ENCODE data around the gene BRD3OS. TPM values are rescaled to one million over a fixed set of nuclear protein-coding genes. Genes with fewer than 3 reads are reported as not detected.

Gene BRD3OS
- total and polyA plus RNA-seq, 2 donors (not counting 1 experiment from before 2014, with no cell fraction given): 12.4 to 19.4 TPM

DNA sequence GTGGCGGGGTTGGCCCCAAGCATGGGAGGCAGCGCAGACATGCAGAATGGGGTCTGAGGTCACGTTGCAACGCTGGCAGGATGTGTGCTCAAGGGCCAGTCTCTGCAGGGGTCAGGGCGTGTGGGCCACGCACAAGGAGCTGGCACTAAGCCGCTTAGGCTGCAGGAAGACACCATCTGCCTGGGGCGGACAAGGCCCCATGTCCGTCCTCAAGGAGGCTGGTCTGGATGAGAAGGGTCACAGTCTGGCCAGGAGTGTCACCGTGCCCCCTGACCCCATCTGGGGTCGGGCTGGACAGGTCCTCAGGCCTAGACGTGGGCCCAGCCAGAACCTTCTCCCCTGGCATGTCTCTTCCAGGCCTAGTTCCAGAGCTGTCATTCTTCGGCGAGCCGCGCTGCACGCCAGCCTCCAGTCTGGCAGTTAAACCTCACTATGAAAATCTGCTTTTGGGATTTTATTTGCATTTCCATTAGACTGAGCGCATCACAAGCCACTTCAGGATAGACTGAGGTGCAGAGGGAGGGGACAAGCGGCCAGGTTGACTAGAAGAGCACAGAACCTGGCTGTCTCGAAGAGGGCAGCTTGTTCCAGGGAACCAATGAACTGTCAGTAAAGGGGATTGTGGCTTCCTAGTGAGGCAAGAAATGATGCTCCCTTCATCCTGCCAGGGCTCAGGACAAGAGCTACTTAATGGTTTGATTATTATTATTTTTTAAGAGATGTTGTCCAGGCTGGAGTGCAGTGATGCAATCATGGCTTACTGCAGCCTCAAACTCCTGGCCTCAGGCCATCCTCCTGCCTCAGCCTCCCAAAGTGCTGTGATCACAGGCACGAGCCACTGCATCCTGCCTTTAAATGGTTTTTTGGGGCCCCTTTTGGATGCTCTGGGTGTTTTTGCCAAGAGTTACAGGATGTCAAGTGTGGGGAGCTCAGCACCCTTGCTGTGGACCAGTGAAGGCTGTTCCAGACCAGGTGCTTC lies 4.3 kb downstream of the BRD3OS start:
- Histone ChIP-seq H3K27me3 (ENCODE audit: control insufficient read depth, insufficient read depth, low read length) (no peaks in the 10 kb centered on the region), H3K79me2 (ENCODE audit: control insufficient read depth, insufficient read depth, low read length) (no peaks in the 10 kb centered on the region), H4K20me1 (ENCODE audit: control insufficient read depth, extremely low read depth, insufficient read depth, low read length) (no peaks in the 10 kb centered on the region), H3K4me3 (replicated peaks in 1 of 4; ENCODE audit: control extremely low read depth in 1 of 4, insufficient read depth in 1 of 4, low read depth in 3 of 4, low read length in 4 of 4) (no peak overlapping the region), H3K4me2 (ENCODE audit: extremely low read depth, insufficient read depth, low read length) (no peak overlapping the region), H3K9me3 (ENCODE audit: control insufficient read depth, insufficient read depth, low read depth, low read length) (no peaks in the 10 kb centered on the region), H3K36me3 (ENCODE audit: control insufficient read depth, insufficient read depth, low read length) (peaks cover 18% of the 10 kb centered on the region), H2AFZ (ENCODE audit: low read length) (no peak overlapping the region), H3K4me1 (ENCODE audit: control insufficient read depth, extremely low read depth, insufficient read depth, low read length) (no peaks in the 10 kb centered on the region), H3K27ac (ENCODE audit: insufficient read depth, low read length) (no peak overlapping the region), H3K9ac (ENCODE audit: insufficient read depth, low read length) (no peak overlapping the region)
- DNase-seq (ENCODE audit: low read depth in 2 of 2): no peak
- TF ChIP-seq, protein P1, sequence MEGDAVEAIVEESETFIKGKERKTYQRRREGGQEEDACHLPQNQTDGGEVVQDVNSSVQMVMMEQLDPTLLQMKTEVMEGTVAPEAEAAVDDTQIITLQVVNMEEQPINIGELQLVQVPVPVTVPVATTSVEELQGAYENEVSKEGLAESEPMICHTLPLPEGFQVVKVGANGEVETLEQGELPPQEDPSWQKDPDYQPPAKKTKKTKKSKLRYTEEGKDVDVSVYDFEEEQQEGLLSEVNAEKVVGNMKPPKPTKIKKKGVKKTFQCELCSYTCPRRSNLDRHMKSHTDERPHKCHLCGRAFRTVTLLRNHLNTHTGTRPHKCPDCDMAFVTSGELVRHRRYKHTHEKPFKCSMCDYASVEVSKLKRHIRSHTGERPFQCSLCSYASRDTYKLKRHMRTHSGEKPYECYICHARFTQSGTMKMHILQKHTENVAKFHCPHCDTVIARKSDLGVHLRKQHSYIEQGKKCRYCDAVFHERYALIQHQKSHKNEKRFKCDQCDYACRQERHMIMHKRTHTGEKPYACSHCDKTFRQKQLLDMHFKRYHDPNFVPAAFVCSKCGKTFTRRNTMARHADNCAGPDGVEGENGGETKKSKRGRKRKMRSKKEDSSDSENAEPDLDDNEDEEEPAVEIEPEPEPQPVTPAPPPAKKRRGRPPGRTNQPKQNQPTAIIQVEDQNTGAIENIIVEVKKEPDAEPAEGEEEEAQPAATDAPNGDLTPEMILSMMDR (conservative IDR thresholded peaks at IDR 0.05 in 1 of 2, IDR thresholded peaks at IDR 0.05 in 1 of 2; ENCODE audit: low read depth in 1 of 2, low read length in 2 of 2): no peak
- TF ChIP-seq EZH2 (IDR thresholded peaks at IDR 0.05; ENCODE audit: low read length, missing control alignments): no peak

DNA sequence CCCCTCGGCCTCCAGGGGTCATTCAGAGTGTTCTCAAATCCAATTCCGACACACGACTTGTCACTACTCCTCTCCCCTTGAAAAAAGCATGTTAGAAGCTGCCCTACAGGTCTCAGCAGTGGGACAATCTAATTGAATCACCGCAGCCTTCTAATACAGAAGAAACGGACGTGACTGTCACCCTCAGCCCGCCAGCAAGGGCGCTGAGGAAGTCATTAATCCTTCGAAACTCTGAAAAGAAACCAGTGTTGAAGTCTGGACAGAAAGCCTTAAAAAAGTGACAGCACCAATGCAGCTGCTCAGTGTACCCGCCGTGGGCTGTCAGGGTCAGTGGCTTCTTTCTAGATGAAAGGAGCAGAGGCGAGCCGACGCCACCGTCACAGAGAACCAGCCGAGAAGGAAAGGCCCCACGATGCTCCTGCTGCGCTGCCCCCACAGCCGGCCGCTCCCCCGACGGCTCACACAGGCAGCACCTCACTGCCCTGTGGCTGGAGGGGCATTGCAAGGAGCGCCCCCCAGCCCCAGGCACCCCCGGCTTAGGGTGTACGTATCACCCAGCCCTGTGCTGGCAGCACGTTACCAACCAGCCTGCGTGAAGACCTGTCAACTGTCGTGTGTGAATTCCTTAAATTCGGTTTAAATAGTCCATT lies 5.7 kb downstream of the BRD3OS start:
- peaks cover 28% of the 10 kb centered on the region for H3K36me3 ChIP-seq (ENCODE audit: control insufficient read depth, insufficient read depth, low read length)
- no peak for DNase-seq (ENCODE audit: low read depth in 2 of 2)
- no peaks in the 10 kb centered on the region for H4K20me1 ChIP-seq (ENCODE audit: control insufficient read depth, extremely low read depth, insufficient read depth, low read length)
- H3K4me1 ChIP-seq (ENCODE audit: control insufficient read depth, extremely low read depth, insufficient read depth, low read length): no peaks in the 10 kb centered on the region
- H3K4me2 ChIP-seq (ENCODE audit: extremely low read depth, insufficient read depth, low read length): no peak overlapping the region
- no peak overlapping the region for H2AFZ ChIP-seq (ENCODE audit: low read length)
- H3K27ac ChIP-seq (ENCODE audit: insufficient read depth, low read length): no peak overlapping the region
- no peaks in the 10 kb centered on the region for H3K9me3 ChIP-seq (ENCODE audit: control insufficient read depth, insufficient read depth, low read depth, low read length)
- H3K4me3 ChIP-seq (replicated peaks in 1 of 4; ENCODE audit: control extremely low read depth in 1 of 4, insufficient read depth in 1 of 4, low read depth in 3 of 4, low read length in 4 of 4): no peak overlapping the region
- H3K27me3 ChIP-seq (ENCODE audit: control insufficient read depth, insufficient read depth, low read length): no peaks in the 10 kb centered on the region
- H3K9ac ChIP-seq (ENCODE audit: insufficient read depth, low read length): no peak overlapping the region
- no peaks in the 10 kb centered on the region for H3K79me2 ChIP-seq (ENCODE audit: control insufficient read depth, insufficient read depth, low read length)
- TF ChIP-seq, protein P1 (conservative IDR thresholded peaks at IDR 0.05 in 1 of 2, IDR thresholded peaks at IDR 0.05 in 1 of 2; ENCODE audit: low read depth in 1 of 2, low read length in 2 of 2): no peak
- TF ChIP-seq EZH2 (IDR thresholded peaks at IDR 0.05; ENCODE audit: low read length, missing control alignments): no peak

DNA sequence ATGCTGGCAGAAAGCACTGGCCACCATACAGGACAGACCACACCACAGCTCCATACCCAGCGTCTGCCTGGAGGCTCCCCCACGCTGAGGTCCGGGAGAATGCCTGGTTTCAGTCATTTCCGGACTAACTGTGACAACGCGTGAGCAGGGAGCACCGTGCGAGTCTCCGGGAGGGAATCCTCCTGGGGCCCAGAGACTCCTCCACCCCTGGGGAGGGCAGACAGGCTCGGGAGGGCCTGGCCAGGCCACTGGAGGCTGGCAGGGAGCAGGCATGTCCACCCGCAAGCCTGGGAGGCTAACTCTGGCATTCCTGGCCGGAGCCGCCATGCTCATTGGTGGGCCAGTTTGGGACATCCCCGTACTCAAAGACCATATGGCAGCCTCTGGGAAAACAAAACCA lies 6.5 kb downstream of the BRD3OS start:
- no peak overlapping the region for H3K9ac ChIP-seq (ENCODE audit: insufficient read depth, low read length)
- TF ChIP-seq, protein P1 (conservative IDR thresholded peaks at IDR 0.05 in 1 of 2, IDR thresholded peaks at IDR 0.05 in 1 of 2; ENCODE audit: low read depth in 1 of 2, low read length in 2 of 2): no peak
- TF ChIP-seq EZH2 (IDR thresholded peaks at IDR 0.05; ENCODE audit: low read length, missing control alignments): no peak
- H3K27ac ChIP-seq (ENCODE audit: insufficient read depth, low read length): no peak overlapping the region
- no peaks in the 10 kb centered on the region for H3K9me3 ChIP-seq (ENCODE audit: control insufficient read depth, insufficient read depth, low read depth, low read length)
- no peaks in the 10 kb centered on the region for H3K79me2 ChIP-seq (ENCODE audit: control insufficient read depth, insufficient read depth, low read length)
- no peak overlapping the region for H3K4me3 ChIP-seq (replicated peaks in 1 of 4; ENCODE audit: control extremely low read depth in 1 of 4, insufficient read depth in 1 of 4, low read depth in 3 of 4, low read length in 4 of 4)
- H4K20me1 ChIP-seq (ENCODE audit: control insufficient read depth, extremely low read depth, insufficient read depth, low read length): no peaks in the 10 kb centered on the region
- no peaks in the 10 kb centered on the region for H3K4me1 ChIP-seq (ENCODE audit: control insufficient read depth, extremely low read depth, insufficient read depth, low read length)
- no peak overlapping the region for H3K4me2 ChIP-seq (ENCODE audit: extremely low read depth, insufficient read depth, low read length)
- DNase-seq (ENCODE audit: low read depth in 2 of 2): no peak
- H3K27me3 ChIP-seq (ENCODE audit: control insufficient read depth, insufficient read depth, low read length): no peaks in the 10 kb centered on the region
- H3K36me3 ChIP-seq (ENCODE audit: control insufficient read depth, insufficient read depth, low read length): peaks cover 30% of the 10 kb centered on the region
- H2AFZ ChIP-seq (ENCODE audit: low read length): no peak overlapping the region
